H9 (cell line): Measurements from ENCODE around the gene OR8B4. TPM values are rescaled to one million over a fixed set of nuclear protein-coding genes. Genes with fewer than 3 reads are reported as not detected.

Source experiments
- DNase-seq: peaks from one replicate; pipeline ENCODE4 v3.0.0-alpha.2; 2017
- H2AFZ ChIP-seq: one replicate; pipeline ENCODE4 v1.6.1; 2013; ENCODE audit warnings: mild to moderate bottlenecking, low read length, control low read depth, moderate library complexity
- H2AK5ac ChIP-seq: 2 replicates; pipeline ENCODE4 v1.6.1; 2013; ENCODE audit warnings: low read length, control low read depth, mixed read lengths; ENCODE audit not compliant: insufficient read length
- H2BK120ac ChIP-seq: one replicate; pipeline ENCODE4 v1.6.1; 2013; ENCODE audit warnings: low read depth, mild to moderate bottlenecking, low read length, control low read depth, inconsistent platforms; ENCODE audit not compliant: poor library complexity, severe bottlenecking
- H2BK12ac ChIP-seq: 2 replicates; pipeline ENCODE4 v1.6.1; 2013; ENCODE audit warnings: low read length, control low read depth, mixed read lengths, low read depth; ENCODE audit not compliant: insufficient read length
- H2BK15ac ChIP-seq: 2 replicates; pipeline ENCODE4 v1.6.1; 2013; ENCODE audit warnings: low read depth, low read length, control low read depth
- H2BK20ac ChIP-seq: one replicate; pipeline ENCODE4 v1.6.1; 2013; ENCODE audit warnings: low read depth, mild to moderate bottlenecking, low read length, control low read depth, inconsistent platforms; ENCODE audit not compliant: poor library complexity, severe bottlenecking
- H2BK5ac ChIP-seq: 2 replicates; pipeline ENCODE4 v1.6.1; 2013; ENCODE audit warnings: low read length, control low read depth, mixed read lengths; ENCODE audit not compliant: insufficient read length
- H3K14ac ChIP-seq: 2 replicates; pipeline ENCODE4 v1.6.1; 2013; ENCODE audit warnings: low read length, control low read depth; ENCODE audit not compliant: insufficient read depth
- H3K18ac ChIP-seq: 2 replicates; pipeline ENCODE4 v1.6.1; 2013; ENCODE audit warnings: low read depth, mild to moderate bottlenecking, mixed read lengths, low read length, control low read depth; ENCODE audit not compliant: insufficient read length
- H3K23ac ChIP-seq: 2 replicates; pipeline ENCODE4 v1.6.1; 2013; ENCODE audit warnings: low read length, control low read depth, mixed read lengths, low read depth; ENCODE audit not compliant: insufficient read length
- H3K23me2 ChIP-seq: 2 replicates; pipeline ENCODE4 v1.6.1; 2013; ENCODE audit warnings: low read depth, mild to moderate bottlenecking, mixed read lengths, low read length, control low read depth; ENCODE audit not compliant: insufficient read length, poor library complexity, severe bottlenecking
- H3K27ac ChIP-seq: 2 replicates; pipeline ENCODE4 v1.5.1; 2013; ENCODE audit warnings: low read length, control low read depth, mixed read lengths, low read depth; ENCODE audit not compliant: insufficient read length
- H3K27me3 ChIP-seq: 2 replicates; pipeline ENCODE4 v1.6.1; 2013; ENCODE audit warnings: low read length, control low read depth, inconsistent platforms; ENCODE audit not compliant: insufficient read depth
- H3K4ac ChIP-seq: 2 replicates; pipeline ENCODE4 v1.6.1; 2013; ENCODE audit warnings: low read depth, mild to moderate bottlenecking, control low read depth, inconsistent platforms, low read length, moderate library complexity
- H3K4me1 ChIP-seq: 2 replicates; pipeline ENCODE4 v1.6.1; 2013; ENCODE audit warnings: low read length, control low read depth, inconsistent platforms; ENCODE audit not compliant: insufficient read depth
- H3K4me2 ChIP-seq: 2 replicates; pipeline ENCODE4 v1.6.1; 2013; ENCODE audit warnings: low read length, control low read depth, mixed read lengths; ENCODE audit not compliant: insufficient read length, insufficient read depth
- H3K56ac ChIP-seq: 2 replicates; pipeline ENCODE4 v1.6.1; 2013; ENCODE audit warnings: low read depth, mild to moderate bottlenecking, mixed read lengths, low read length, control low read depth; ENCODE audit not compliant: insufficient read length
- H3K79me1 ChIP-seq: 2 replicates; pipeline ENCODE4 v1.6.1; 2013; ENCODE audit warnings: low read depth, mild to moderate bottlenecking, moderate library complexity, low read length, control low read depth, inconsistent platforms; ENCODE audit not compliant: insufficient read depth, poor library complexity, severe bottlenecking
- H3K79me2 ChIP-seq: 2 replicates; pipeline ENCODE4 v1.6.1; 2013; ENCODE audit warnings: low read length, control low read depth, inconsistent platforms; ENCODE audit not compliant: insufficient read depth
- H3K9ac ChIP-seq: 2 replicates; pipeline ENCODE4 v1.6.1; 2013; ENCODE audit warnings: low read length, control low read depth, mixed read lengths; ENCODE audit not compliant: insufficient read length; ENCODE audit errors: extremely low read depth
- H3K9me3 ChIP-seq: one replicate; pipeline ENCODE4 v1.6.1; 2013; ENCODE audit warnings: low read depth, low read length, inconsistent platforms; ENCODE audit not compliant: control insufficient read depth
- H3T11ph ChIP-seq: one replicate; pipeline ENCODE4 v1.6.1; 2013; ENCODE audit warnings: mild to moderate bottlenecking, low read length, control low read depth, inconsistent platforms
- H4K20me1 ChIP-seq: one replicate; pipeline ENCODE4 v1.6.1; 2013; ENCODE audit not compliant: control insufficient read depth, insufficient read length, insufficient read depth
- H4K5ac ChIP-seq: 2 replicates; pipeline ENCODE4 v1.6.1; 2013; ENCODE audit warnings: low read depth, mild to moderate bottlenecking, mixed read lengths, low read length, control low read depth; ENCODE audit not compliant: insufficient read length
- H4K8ac ChIP-seq: replicated peaks from 2 replicates; pipeline ENCODE4 v1.6.1; 2013; ENCODE audit warnings: low read length, control low read depth, mixed read lengths, low read depth; ENCODE audit not compliant: insufficient read length
- H4K91ac ChIP-seq: 2 replicates; pipeline ENCODE4 v1.6.1; 2013; ENCODE audit warnings: low read depth, mild to moderate bottlenecking, moderate library complexity, mixed read lengths, low read length, control low read depth; ENCODE audit not compliant: insufficient read length
- H3K27ac Mint-ChIP-seq, 3 experiments: 2 replicates in 2 of 3; 3 replicates in 1 of 3; pipeline ENCODE4 v1.8.0; 2020 to 2021; ENCODE audit warnings: mixed read lengths in 3 of 3, mild to moderate bottlenecking in 1 of 3, moderate library complexity in 1 of 3
- H3K27me3 Mint-ChIP-seq: 2 replicates; pipeline ENCODE4 v1.8.0; 2021; ENCODE audit warnings: low read depth, mild to moderate bottlenecking, moderate library complexity, mixed read lengths
- H3K36me3 Mint-ChIP-seq, 3 experiments: 2 replicates in 2 of 3; 3 replicates in 1 of 3; pipeline ENCODE4 v1.8.0; 2020 to 2021; ENCODE audit warnings: low read depth in 3 of 3, mixed read lengths in 3 of 3; ENCODE audit not compliant: insufficient read depth in 1 of 3
- H3K4me1 Mint-ChIP-seq, 2 experiments: 2 replicates each; pipeline ENCODE4 v1.8.0; 2020; ENCODE audit warnings: mixed read lengths in 2 of 2
- H3K4me3 Mint-ChIP-seq, 2 experiments: 2 replicates in 1 of 2; 3 replicates in 1 of 2; pipeline ENCODE4 v1.8.0; 2020 to 2021; ENCODE audit warnings: mild to moderate bottlenecking in 2 of 2, mixed read lengths in 2 of 2, moderate library complexity in 1 of 2
- H3K9me3 Mint-ChIP-seq, 2 experiments: 2 replicates in 1 of 2; 3 replicates in 1 of 2; pipeline ENCODE4 v1.8.0; 2020; ENCODE audit warnings: mild to moderate bottlenecking in 2 of 2, mixed read lengths in 2 of 2, moderate library complexity in 1 of 2
- CTCF ChIP-seq: fragments of 200-600 bp; sonication (generic); conservative IDR thresholded peaks from 3 replicates; pipeline ENCODE4 v1.8.0; 2021; ENCODE audit warnings: antibody characterized with exemption, mild to moderate bottlenecking
- WGBS: extraction: QIAGEN DNeasy Blood & Tissue Kit; methylation state at CpG from one replicate; pipeline ENCODE4 v1.1.7; 2013; ENCODE audit warnings: missing lambda C conversion rate, low lambda C conversion rate, mixed read lengths; ENCODE audit not compliant: insufficient read length; ENCODE audit errors: extremely low coverage; 5-methylcytosine and 5-hydroxymethylcytosine counted together
- total RNA-seq: library from RNA; stranded (reverse); gene quantifications from 2 replicates; pipeline ENCODE4 v1.2.1, GENCODE V29; 2021

The OR8B4 gene
- total RNA-seq, 1 experiment from 2014 or later = not detected

- no peak overlapping the region for H4K8ac ChIP-seq
- H3K4me1 ChIP-seq = no peaks in the 10 kb centered on the region
- H3K79me1 ChIP-seq = no peaks in the 10 kb centered on the region
- no peak overlapping the region for H2AFZ ChIP-seq
- H2BK12ac ChIP-seq = no peak overlapping the region
- H2AK5ac ChIP-seq = no peak overlapping the region
- no peak overlapping the region for H2BK15ac ChIP-seq
- H3K23ac ChIP-seq = no peak overlapping the region
- no peak for TF ChIP-seq CTCF
- no peak overlapping the region for H4K91ac ChIP-seq
- H3K18ac ChIP-seq = no peak overlapping the region
- no peak overlapping the region for H2BK120ac ChIP-seq
- no peak overlapping the region for H3K27ac ChIP-seq
- no peak overlapping the region for H3K4me3 Mint-ChIP-seq
- no peaks in the 10 kb centered on the region for H3K9me3 ChIP-seq
- no peaks in the 10 kb centered on the region for H3K27me3 ChIP-seq
- H3K4me1 Mint-ChIP-seq = peaks cover 3 to 7% of the 10 kb centered on the region in 2 experiments; a peak in 3 of 4 replicates
- WGBS = no CpG with 5 or more reads among the region's 4 CpGs
- H4K20me1 ChIP-seq = no peaks in the 10 kb centered on the region
- H3K27ac Mint-ChIP-seq = no peak overlapping the region
- H3K4ac ChIP-seq = no peak overlapping the region
- H3K56ac ChIP-seq = no peak overlapping the region
- no peak overlapping the region for H3T11ph ChIP-seq
- no peak for DNase-seq
- H3K9me3 Mint-ChIP-seq = no peaks in the 10 kb centered on the region
- H4K5ac ChIP-seq = no peak overlapping the region
- no peaks in the 10 kb centered on the region for H3K36me3 Mint-ChIP-seq
- no peaks in the 10 kb centered on the region for H3K23me2 ChIP-seq
- no peak overlapping the region for H3K14ac ChIP-seq
- no peak overlapping the region for H2BK5ac ChIP-seq
- H3K79me2 ChIP-seq = no peaks in the 10 kb centered on the region
- no peak overlapping the region for H3K4me2 ChIP-seq
- H3K27me3 Mint-ChIP-seq = peaks cover 6% of the 10 kb centered on the region
- no peak overlapping the region for H2BK20ac ChIP-seq
- no peak overlapping the region for H3K9ac ChIP-seq
Measured at GRCh38 chr11:124440608-124441007, 15.9 kb upstream of the OR8B4 start.
